M059J (cell line): Measurements from ENCODE around the gene MAPKAPK3. TPM values are rescaled to one million over a fixed set of nuclear protein-coding genes. Genes with fewer than 3 reads are reported as not detected.

Experiments used
- DNase-seq: peaks from one replicate; pipeline ENCODE4 v3.0.0-alpha.2; 2012; ENCODE audit warnings: low read depth
- total RNA-seq: library from RNA; depleted of rRNA; stranded (reverse); fragments of >200 nt; shearing (Covaris generic); gene quantifications from 2 replicates; pipeline ENCODE4 v1.2.3, GENCODE V29; 2014; rRNA removed

MAPKAPK3 gene
- total RNA-seq, result 40.0 and 46.4 TPM in 2 replicates

GRCh38 chr3:50617096-50617791 lies at the start of gene MAPKAPK3:
TSS of gene MAPKAPK3 (plus strand) at chr3:50617151. CDS start at chr3:50617566, 415 bp downstream.
- peak; percentile 28 for DNase-seq

GRCh38 chr3:50567386-50568167 lies 49.4 kb upstream of the MAPKAPK3 start, which contains the start of gene C3orf18:
TSS of gene C3orf18 (minus strand) at chr3:50567747. CDS start at chr3:50565699, 2,048 bp downstream.
- DNase-seq, result no peak

GRCh38 chr3:50568947-50569749 lies 47.8 kb upstream of the MAPKAPK3 start, which contains the start of gene HEMK1:
TSS of gene HEMK1 (plus strand) at chr3:50569522. CDS start at chr3:50571105, 1,583 bp downstream.
- peak; percentile 85 for DNase-seq

- no peak for DNase-seq
Measured at GRCh38 chr3:50570508-50571279, 46.3 kb upstream of the MAPKAPK3 start.

DNA sequence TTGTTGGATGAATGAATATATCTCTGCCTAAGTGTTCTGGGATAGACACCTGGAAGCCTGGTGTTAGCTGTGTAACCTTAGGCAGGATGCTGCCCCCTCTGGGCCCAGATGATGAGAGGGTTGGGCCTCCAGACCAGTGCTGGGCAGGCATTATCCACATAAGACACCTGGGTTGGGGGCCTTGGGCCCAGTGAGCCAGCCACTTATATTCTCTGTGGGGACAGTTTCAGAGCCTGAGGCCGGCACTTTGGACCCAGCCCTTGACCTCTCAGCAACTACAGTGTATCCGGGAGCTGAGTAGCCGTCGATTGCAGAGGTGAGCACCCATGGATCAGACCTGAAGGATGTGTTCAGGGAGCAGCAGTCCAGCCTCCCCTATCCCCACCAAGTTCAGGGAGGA lies 45.5 kb upstream of the MAPKAPK3 start:
- DNase-seq, result no peak

- DNase-seq, result peak; percentile 54
Measured at GRCh38 chr3:50572158-50572557, 44.8 kb upstream of the MAPKAPK3 start.

DNA sequence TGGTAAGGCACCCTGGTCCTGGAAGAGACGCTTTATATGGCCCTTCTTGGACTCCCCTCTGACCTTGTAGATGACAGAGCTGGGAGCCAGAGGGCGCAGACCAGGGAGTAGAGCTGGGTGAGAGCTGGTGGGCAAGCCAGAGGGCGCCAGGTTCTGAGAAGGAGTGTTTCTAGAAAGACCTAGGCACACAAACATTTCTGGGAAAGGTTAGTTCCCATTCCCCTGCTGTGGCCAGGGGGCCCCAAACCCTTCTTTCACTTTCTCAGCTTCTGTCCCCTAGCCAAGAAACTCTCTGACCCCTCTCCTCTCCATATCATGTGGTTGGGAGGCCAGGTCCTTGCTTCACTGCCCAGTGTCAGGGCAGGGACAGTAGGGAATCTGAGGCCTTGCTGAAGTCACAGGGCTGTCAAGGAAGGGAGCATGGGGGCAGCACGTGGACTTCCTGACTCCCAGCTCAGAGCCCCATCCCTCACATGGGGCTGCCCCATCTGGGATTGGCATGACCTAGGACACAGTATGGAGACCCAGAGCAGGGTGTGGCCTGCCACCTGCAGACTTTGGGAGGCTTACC lies 44.1 kb upstream of the MAPKAPK3 start:
- no peak for DNase-seq

DNA sequence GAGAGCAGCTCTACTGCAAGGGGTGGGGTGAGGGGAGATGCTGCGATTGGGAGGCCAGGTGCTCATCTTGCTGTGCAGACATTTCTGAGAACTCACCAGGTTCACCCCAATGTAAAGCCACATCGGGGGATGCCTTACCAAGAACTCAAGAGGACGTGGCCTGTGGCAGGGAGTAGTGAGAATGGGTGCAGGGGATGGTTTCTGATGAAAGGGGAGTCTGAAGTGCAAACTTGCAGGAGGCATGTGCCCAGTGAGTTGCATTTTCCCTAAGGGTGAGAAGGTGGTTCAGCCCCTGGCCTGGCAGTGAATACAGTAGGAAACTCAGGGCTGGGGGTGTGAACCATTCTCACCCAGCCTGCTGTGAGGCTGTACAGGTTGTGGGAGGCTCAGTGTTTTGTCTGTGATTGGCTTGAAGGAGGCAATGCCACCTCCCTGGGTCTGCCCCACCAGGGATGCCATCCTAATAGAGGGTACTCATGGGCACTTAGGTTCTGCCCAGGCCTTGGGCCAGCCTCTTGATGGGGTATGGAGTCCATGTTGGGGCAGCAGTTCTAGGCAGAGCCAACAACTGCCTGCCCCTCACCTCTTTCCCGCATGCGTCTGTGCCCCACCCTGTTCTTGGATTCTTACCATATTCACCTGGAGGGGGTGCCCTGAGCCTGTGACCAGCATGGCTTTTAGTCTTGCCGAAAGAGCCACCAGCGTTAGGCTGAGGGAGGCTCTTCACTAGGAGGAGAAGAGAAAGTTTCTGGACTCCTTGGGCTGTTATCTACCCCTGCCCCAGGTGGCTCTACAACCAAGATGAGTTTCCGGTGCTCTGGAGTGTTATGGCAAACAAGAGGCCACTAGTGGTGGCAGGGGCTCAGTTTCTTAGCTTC lies 43.1 kb upstream of the MAPKAPK3 start:
- no peak for DNase-seq

DNA sequence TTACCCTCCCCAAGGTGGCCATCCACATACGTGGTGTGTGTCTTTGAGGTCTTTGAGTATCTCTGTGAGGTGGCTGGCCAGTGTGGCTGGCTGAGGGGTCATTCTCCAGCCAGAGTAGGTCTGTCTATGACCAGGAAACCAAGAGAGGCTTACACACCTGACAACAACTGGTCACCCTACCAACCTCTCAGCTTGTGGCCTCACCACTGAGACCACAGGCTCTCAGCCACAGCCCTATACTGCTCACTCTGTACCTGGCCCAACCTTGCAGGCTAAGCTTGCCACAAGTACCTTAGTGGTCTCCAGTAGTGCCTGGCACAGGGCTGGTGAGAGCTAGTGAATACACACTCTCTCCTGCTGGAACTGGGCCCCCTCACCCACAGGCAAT lies 42.5 kb upstream of the MAPKAPK3 start:
- no peak for DNase-seq

DNA sequence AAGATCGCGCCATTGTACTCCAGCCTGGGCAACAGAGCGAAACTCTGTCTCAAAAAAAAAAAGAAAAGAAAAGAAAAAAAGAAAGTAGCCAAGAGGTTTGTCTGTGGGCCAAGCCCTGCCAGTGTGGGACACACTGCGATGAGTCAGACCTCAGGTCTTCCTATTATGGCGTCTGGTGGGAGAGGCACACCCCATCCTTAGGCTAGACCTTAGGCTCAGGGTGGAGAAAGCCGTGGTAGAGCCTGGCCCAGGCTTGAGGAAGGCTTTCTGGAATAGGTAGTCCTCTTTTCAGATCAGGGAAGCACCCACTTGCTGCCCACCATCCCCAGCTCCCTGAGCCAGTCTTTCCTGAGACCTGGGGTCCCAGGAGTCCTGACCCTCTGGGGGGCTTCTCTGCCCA lies 41.6 kb upstream of the MAPKAPK3 start:
- peak; percentile 74 for DNase-seq

GRCh38 chr3:50577348-50577747 lies 39.6 kb upstream of the MAPKAPK3 start:
- no peak for DNase-seq

DNA sequence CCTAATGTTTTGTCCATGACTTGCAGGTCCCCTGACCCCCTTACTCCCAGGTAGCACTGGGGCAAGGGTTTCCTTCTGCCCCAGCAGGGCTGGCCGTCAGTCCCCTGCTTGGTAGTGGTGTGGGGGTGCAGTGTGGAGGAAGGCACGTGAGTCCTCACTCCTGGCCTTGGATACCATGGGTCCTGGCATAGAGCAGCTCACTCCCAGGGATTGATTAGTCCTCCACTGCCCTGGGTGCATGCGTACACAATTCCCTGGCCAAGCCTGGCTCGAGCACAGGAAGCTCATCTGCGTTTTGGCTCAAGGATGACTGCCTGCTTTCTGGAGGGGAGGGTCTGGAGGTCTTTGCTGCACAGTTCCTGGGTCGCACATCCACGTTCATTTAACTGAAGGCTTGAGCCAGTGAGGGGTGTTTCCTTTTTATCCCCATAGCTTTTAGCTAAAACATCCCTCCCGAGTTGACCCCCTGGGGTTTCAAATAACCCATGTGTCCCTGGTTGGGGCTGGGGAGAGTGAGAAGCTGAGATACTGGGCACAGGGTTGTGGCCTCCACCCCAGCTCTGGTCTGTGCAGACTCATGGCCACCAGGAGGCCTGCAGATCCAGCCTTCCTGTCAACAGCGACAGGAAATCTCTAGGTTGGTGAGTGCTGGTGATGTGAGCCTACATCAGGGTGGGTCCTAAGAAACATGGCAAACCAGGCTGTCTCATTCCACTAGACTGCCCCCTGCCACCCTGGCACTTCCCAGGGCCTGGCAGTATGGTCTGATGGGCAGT lies 36.1 kb upstream of the MAPKAPK3 start:
- DNase-seq, result no peak

- DNase-seq, result no peak
Measured at GRCh38 chr3:50581459-50581842, 35.5 kb upstream of the MAPKAPK3 start.

GRCh38 chr3:50582083-50582482 lies 34.9 kb upstream of the MAPKAPK3 start:
- DNase-seq, result no peak

- no peak for DNase-seq
Measured at GRCh38 chr3:50583897-50584296, 33.1 kb upstream of the MAPKAPK3 start.

- DNase-seq, result no peak
Measured at GRCh38 chr3:50584391-50584790, 32.6 kb upstream of the MAPKAPK3 start.

GRCh38 chr3:50585919-50586762 lies 30.8 kb upstream of the MAPKAPK3 start:
- DNase-seq, result no peak

GRCh38 chr3:50586763-50587070 lies 30.2 kb upstream of the MAPKAPK3 start:
- no peak for DNase-seq
